ENCODE results near the gene RBM39.

The RBM39 gene

GRCh38 chr20:35776513-35777101 is 34.5 kb upstream of the RBM39 start:
- no peak for DNase-seq (ENCODE audit: extremely low spot score)

GRCh38 chr20:35774391-35774790 is 32.3 kb upstream of the RBM39 start:
- ChIA-PET POLR2A (interaction anchor here (3.3 kb wide), 1 partner anchor 32 kb away, joined by 21 read pairs; the partner anchor contains the start of gene RBM39), CTCF (no interaction called here)
- DNase-seq (ENCODE audit: extremely low spot score): no peak
- no peak for TF ChIP-seq CTBP1 (IDR thresholded peaks at IDR 0.05; ENCODE audit: borderline replicate concordance)
- no peak for TF ChIP-seq HDGF (IDR thresholded peaks at IDR 0.05; ENCODE audit: borderline replicate concordance)
- no peak for TF ChIP-seq PKNOX1 (IDR thresholded peaks at IDR 0.05)
- TF ChIP-seq SUZ12 (IDR thresholded peaks at IDR 0.05): no peak
- no peak for TF ChIP-seq FOXA1 (IDR thresholded peaks at IDR 0.05)
- TF ChIP-seq SP1 (IDR thresholded peaks at IDR 0.05): no peak
- no peak for TF ChIP-seq L3MBTL2 (conservative IDR thresholded peaks at IDR 0.05)
- TF ChIP-seq LEF1 (IDR thresholded peaks at IDR 0.05; ENCODE audit: borderline replicate concordance): no peak
- no peak for TF ChIP-seq ZNF384 (IDR thresholded peaks at IDR 0.05)
- no peak for TF ChIP-seq NFRKB (IDR thresholded peaks at IDR 0.05)
- no peak for TF ChIP-seq BHLHE40 (IDR thresholded peaks at IDR 0.05; ENCODE audit: borderline replicate concordance)
- TF ChIP-seq ELF4 (IDR thresholded peaks at IDR 0.05): no peak
- TF ChIP-seq ARNT (IDR thresholded peaks at IDR 0.05): no peak
- no peak for TF ChIP-seq FOXK2 (IDR thresholded peaks at IDR 0.05)
- TF ChIP-seq TARDBP (IDR thresholded peaks at IDR 0.05): no peak
- no peak for TF ChIP-seq FOXM1 (IDR thresholded peaks at IDR 0.05; ENCODE audit: borderline replicate concordance)

More at GRCh38 chr20:35776513-35777101, 34.5 kb upstream of the RBM39 start:
- no peak for TF ChIP-seq FOXA1 (IDR thresholded peaks at IDR 0.05)
- no peak for TF ChIP-seq NFRKB (IDR thresholded peaks at IDR 0.05)
- no peak for TF ChIP-seq ZNF384 (IDR thresholded peaks at IDR 0.05)
- no peak for TF ChIP-seq L3MBTL2 (conservative IDR thresholded peaks at IDR 0.05)
- no peak for TF ChIP-seq CTBP1 (IDR thresholded peaks at IDR 0.05; ENCODE audit: borderline replicate concordance)
- TF ChIP-seq BHLHE40 (IDR thresholded peaks at IDR 0.05; ENCODE audit: borderline replicate concordance): no peak
- ChIA-PET POLR2A (interaction anchor here (1.1 to 3.3 kb wide), 2 partner anchors 34 to 178 kb away, joined by 3 to 21 read pairs; partner anchors contain the start of genes RBM39 and SCAND1), CTCF (interaction anchor here (0.6 kb wide), 2 partner anchors 9 to 81 kb away, joined by 3 to 4 read pairs; no protein-coding TSS in a partner anchor)

GRCh38 chr20:35773154-35773751 is 31.2 kb upstream of the RBM39 start:
- CTCF ChIA-PET: no interaction called here
- DNase-seq (ENCODE audit: extremely low spot score): no peak
- POLR2A ChIA-PET: no interaction called here
- no peak for TF ChIP-seq SUZ12 (IDR thresholded peaks at IDR 0.05)
- no peak for TF ChIP-seq FOXM1 (IDR thresholded peaks at IDR 0.05; ENCODE audit: borderline replicate concordance)
- TF ChIP-seq PKNOX1 (IDR thresholded peaks at IDR 0.05): no peak
- TF ChIP-seq HDGF (IDR thresholded peaks at IDR 0.05; ENCODE audit: borderline replicate concordance): no peak
- no peak for TF ChIP-seq ELF4 (IDR thresholded peaks at IDR 0.05)
- TF ChIP-seq FOXK2 (IDR thresholded peaks at IDR 0.05): no peak
- no peak for TF ChIP-seq SP1 (IDR thresholded peaks at IDR 0.05)
- TF ChIP-seq NFRKB (IDR thresholded peaks at IDR 0.05): no peak
- TF ChIP-seq ZNF384 (IDR thresholded peaks at IDR 0.05): no peak
- TF ChIP-seq BHLHE40 (IDR thresholded peaks at IDR 0.05; ENCODE audit: borderline replicate concordance): no peak
- no peak for TF ChIP-seq ARNT (IDR thresholded peaks at IDR 0.05)
- TF ChIP-seq CTBP1 (IDR thresholded peaks at IDR 0.05; ENCODE audit: borderline replicate concordance): no peak
- TF ChIP-seq L3MBTL2 (conservative IDR thresholded peaks at IDR 0.05): no peak
- no peak for TF ChIP-seq FOXA1 (IDR thresholded peaks at IDR 0.05)
- no peak for TF ChIP-seq TARDBP (IDR thresholded peaks at IDR 0.05)
- no peak for TF ChIP-seq LEF1 (IDR thresholded peaks at IDR 0.05; ENCODE audit: borderline replicate concordance)

GRCh38 chr20:35772563-35773058 is 30.6 kb upstream of the RBM39 start:
- TF ChIP-seq L3MBTL2 (conservative IDR thresholded peaks at IDR 0.05) (no peak), FOXK2 (IDR thresholded peaks at IDR 0.05) (no peak), ELF4 (IDR thresholded peaks at IDR 0.05) (no peak), NFRKB (IDR thresholded peaks at IDR 0.05) (no peak), SUZ12 (IDR thresholded peaks at IDR 0.05) (no peak)
- POLR2A ChIA-PET: interaction anchor here (1.7 to 2.5 kb wide), 3 partner anchors 12 to 111 kb away, joined by 5 to 53 read pairs (median 11); partner anchors contain the start of gene RBM39
- CTCF ChIA-PET: interaction anchor here (1.3 kb wide), 1 partner anchor 182 kb away, joined by 4 read pairs; the partner anchor contains the start of gene SCAND1
- no peak for DNase-seq (ENCODE audit: extremely low spot score)

- peak; percentile 98 for TF ChIP-seq PKNOX1 (IDR thresholded peaks at IDR 0.05)
- TF ChIP-seq L3MBTL2 (conservative IDR thresholded peaks at IDR 0.05): peak; percentile 100
- 0 out of 2 replicates have a peak, but pooled peaks have one; percentile 38 for TF ChIP-seq FOXM1 (IDR thresholded peaks at IDR 0.05; ENCODE audit: borderline replicate concordance)
- TF ChIP-seq ELF4 (IDR thresholded peaks at IDR 0.05): no peak
- TF ChIP-seq ARNT (IDR thresholded peaks at IDR 0.05): peak; percentile 52; the same call in 1 of the 2 replicates
- ChIA-PET CTCF (interaction anchor here (1.3 kb wide), 1 partner anchor 182 kb away, joined by 4 read pairs; the partner anchor contains the start of gene SCAND1), POLR2A (interaction anchor here (0.5 to 2.5 kb wide), 8 partner anchors 11 to 112 kb away, joined by 3 to 53 read pairs (median 3); partner anchors contain the start of gene RBM39)
- DNase-seq (ENCODE audit: extremely low spot score): peak; percentile 98
These were observed 29.9 kb upstream of the RBM39 start, which contains the start of gene PHF20 for GRCh38 chr20:35771689-35772562. Gene PHF20 (plus strand): TSS chr20:35772015. CDS start chr20:35801523, 29,508 bp downstream.
